Small intestine (tissue), 16 donors: ENCODE data around the gene PCMTD2. TPM values are rescaled to one million over a fixed set of nuclear protein-coding genes. Genes with fewer than 3 reads are reported as not detected.

Experiments
- DNase-seq, 2 donors: peaks; one replicate each; pipeline versions ENCODE4 v3.0.0 to v3.0.0-alpha.2; 2013
- FAIRE-seq: peaks from 2 replicates; lab custom pipeline; 2012; peaks lifted over from hg19 to GRCh38; lab: Jason Lieb, UNC
- H3K27ac ChIP-seq, 3 donors: one replicate each; pipeline ENCODE4 v1.5.1; 2013; ENCODE audit warnings: low read length in 2 of 3, mild to moderate bottlenecking in 2 of 3, control low read depth in 1 of 3, inconsistent platforms in 1 of 3, low read depth in 1 of 3, moderate library complexity in 1 of 3
- H3K27me3 ChIP-seq, 3 donors: one replicate each; pipeline ENCODE4 v1.6.1; 2013; ENCODE audit warnings: low read length in 3 of 3, inconsistent platforms in 1 of 3; ENCODE audit not compliant: control insufficient read depth in 3 of 3, insufficient read depth in 3 of 3
- H3K36me3 ChIP-seq, 3 donors: one replicate each; pipeline ENCODE4 v1.6.1; 2013; ENCODE audit warnings: low read length in 3 of 3, inconsistent platforms in 1 of 3, low read depth in 1 of 3, mild to moderate bottlenecking in 1 of 3, moderate library complexity in 1 of 3; ENCODE audit not compliant: control insufficient read depth in 3 of 3, insufficient read depth in 2 of 3
- H3K4me1 ChIP-seq, 3 donors: one replicate each; pipeline ENCODE4 v1.6.1; 2013; ENCODE audit warnings: low read length in 2 of 3, inconsistent platforms in 1 of 3, low read depth in 1 of 3, mild to moderate bottlenecking in 1 of 3, moderate library complexity in 1 of 3; ENCODE audit not compliant: control insufficient read depth in 3 of 3, insufficient read depth in 2 of 3
- H3K4me3 ChIP-seq, 3 donors: one replicate each; pipeline ENCODE4 v1.5.1; 2013; ENCODE audit warnings: low read length in 3 of 3, control low read depth in 1 of 3, inconsistent platforms in 1 of 3, low read depth in 1 of 3, mild to moderate bottlenecking in 1 of 3, moderate library complexity in 1 of 3
- H3K9me3 ChIP-seq, 2 donors: one replicate each; pipeline ENCODE4 v1.6.1; 2013; ENCODE audit warnings: low read depth in 1 of 2, low read length in 1 of 2; ENCODE audit not compliant: control insufficient read depth in 2 of 2, insufficient read depth in 1 of 2
- WGBS, 3 donors: extraction: QIAGEN DNeasy Blood & Tissue Kit; methylation state at CpG; one replicate each; pipeline ENCODE4 v1.1.7; 2013; 5-methylcytosine and 5-hydroxymethylcytosine counted together
- long read RNA-seq, 10 donors: transcript quantifications; one replicate each; lab custom pipeline, GENCODE V29; 2026
- polyA plus RNA-seq, 4 donors: library from polyadenylated mRNA; stranded (reverse) in 3 of 4; unstranded in 1 of 4; fragments of 200-250 nt in 3 of 4; fragments of 120-200 nt in 1 of 4; gene quantifications; one replicate each; pipeline versions ENCODE4 v1.2.1 to v1.2.3, GENCODE V29; 2013
- donor health status: healthy with polysubstance abuse.
- donor health status: control.
- donor health status: control.
- donor health status: Bipolar disorder and iron deficiency.
- donor health status: healthy.

PCMTD2 gene
- polyA plus RNA-seq, result 10 to 100 TPM; 15.7 to 80.0 (median 21.1) TPM
- long read RNA-seq, donor 1, transcript PCMTD2-203 (6 exons, 3,843 nt), result major isoform, 22 of 29 reads
- long read RNA-seq, donor 1, partial matches to known transcripts, result 7 of 29 reads
- long read RNA-seq, donor 1, other reads (novel, unspliced or antisense), result 0 of 29 reads
- long read RNA-seq, donor 2, partial matches to known transcripts, result 0 of 5 reads
- long read RNA-seq, donor 2, other reads (novel, unspliced or antisense), result 0 of 5 reads
- long read RNA-seq, donor 3, partial matches to known transcripts, result 0 of 5 reads
- long read RNA-seq, donor 3, other reads (novel, unspliced or antisense), result 0 of 5 reads
- long read RNA-seq, donor 4, result 0 reads
- long read RNA-seq, donor 5, partial matches to known transcripts, result 0 of 1 reads
- long read RNA-seq, donor 5, other reads (novel, unspliced or antisense), result 0 of 1 reads
- long read RNA-seq, donor 6, transcript PCMTD2-203 (6 exons, 3,843 nt), result major isoform, 7 of 48 reads
- long read RNA-seq, donor 6, partial matches to known transcripts, result 41 of 48 reads
- long read RNA-seq, donor 6, other reads (novel, unspliced or antisense), result 0 of 48 reads
- long read RNA-seq, donor 7, transcript PCMTD2-203 (6 exons, 3,843 nt), result major isoform, 12 of 13 reads
- long read RNA-seq, donor 7, partial matches to known transcripts, result 0 of 13 reads
- long read RNA-seq, donor 7, other reads (novel, unspliced or antisense), result 0 of 13 reads
- long read RNA-seq, donor 8, partial matches to known transcripts, result 0 of 1 reads
- long read RNA-seq, donor 8, other reads (novel, unspliced or antisense), result 0 of 1 reads
- long read RNA-seq, donor 9, partial matches to known transcripts, result 0 of 1 reads
- long read RNA-seq, donor 9, other reads (novel, unspliced or antisense), result 0 of 1 reads
- long read RNA-seq, donor 10, transcript PCMTD2-203 (6 exons, 3,843 nt), result major isoform, 18 of 27 reads
- long read RNA-seq, donor 10, partial matches to known transcripts, result 8 of 27 reads
- long read RNA-seq, donor 10, other reads (novel, unspliced or antisense), result 0 of 27 reads

- no peak for FAIRE-seq
- no peaks in the 10 kb centered on the region for H3K9me3 ChIP-seq
- H3K27ac ChIP-seq, result peak within 1 kb of the TSS; percentile 72 to 77 (median 74)
- peak within 1 kb of the TSS; percentile 66 to 97 (median 82) for H3K4me3 ChIP-seq
- H3K27me3 ChIP-seq, result no peaks in the 10 kb centered on the region
- WGBS, 3 donors, result 0 to 1% (median 0%) methylated on average over 52 to 96 of the region's 96 CpGs
- peak; percentile 86 to 95 for DNase-seq
- H3K4me1 ChIP-seq, result peaks cover 3 to 8% (median 7%) of the 10 kb centered on the region in 3 donors
- peaks cover 0 to 7% (median 0%) of the 10 kb centered on the region in 3 donors for H3K36me3 ChIP-seq
Observed at GRCh38 chr20:64255361-64256281, at the start of gene PCMTD2. Gene PCMTD2, plus strand, starts transcription at chr20:64255748. Its CDS starts 4,218 bp downstream, at chr20:64259966.

GRCh38 chr20:64206614-64207013 lies 48.9 kb upstream of the PCMTD2 start:
- FAIRE-seq (no peak), DNase-seq (peak; percentile 65 to 84)
- Histone ChIP-seq H3K9me3 (peaks cover 0 to 5% of the 10 kb centered on the region in 2 donors), H3K27ac (peak overlapping the region in 1 of 3 donors; percentile 63), H3K4me1 (peaks cover 0 to 12% (median 5%) of the 10 kb centered on the region in 3 donors), H3K36me3 (no peaks in the 10 kb centered on the region), H3K4me3 (no peak overlapping the region), H3K27me3 (no peaks in the 10 kb centered on the region)
- 22 to 62% (median 40%) methylated on average over 8 of the region's 8 CpGs for WGBS, 3 donors

GRCh38 chr20:64207641-64208590 lies 47.6 kb upstream of the PCMTD2 start:
- WGBS, 3 donors, result 89 to 91% (median 90%) methylated on average over 25 of the region's 25 CpGs
- no peak overlapping the region for H3K4me3 ChIP-seq
- no peaks in the 10 kb centered on the region for H3K27me3 ChIP-seq
- no peak overlapping the region for H3K27ac ChIP-seq
- peaks cover 0 to 12% (median 5%) of the 10 kb centered on the region in 3 donors for H3K4me1 ChIP-seq
- no peaks in the 10 kb centered on the region for H3K36me3 ChIP-seq
- FAIRE-seq, result no peak
- DNase-seq, result no peak
- H3K9me3 ChIP-seq, result no peaks in the 10 kb centered on the region

GRCh38 chr20:64209148-64209547 lies 46.4 kb upstream of the PCMTD2 start:
- Histone ChIP-seq H3K4me3 (no peak overlapping the region), H3K27me3 (no peaks in the 10 kb centered on the region), H3K9me3 (no peaks in the 10 kb centered on the region), H3K4me1 (peaks cover 0 to 12% (median 5%) of the 10 kb centered on the region in 3 donors), H3K36me3 (no peaks in the 10 kb centered on the region), H3K27ac (no peak overlapping the region)
- no peak for FAIRE-seq
- 74 to 85% (median 75%) methylated on average over 7 of the region's 7 CpGs for WGBS, 3 donors
- DNase-seq, result no peak

- Histone ChIP-seq H3K27ac (no peak overlapping the region), H3K27me3 (no peaks in the 10 kb centered on the region), H3K36me3 (no peaks in the 10 kb centered on the region), H3K4me3 (no peak overlapping the region), H3K4me1 (peaks cover 0 to 10% (median 5%) of the 10 kb centered on the region in 3 donors), H3K9me3 (no peaks in the 10 kb centered on the region)
- whole genome bisulfite sequencing, 3 donors, result 72 to 78% (median 76%) methylated on average over 15 of the region's 15 CpGs
- DNase-seq (no peak), FAIRE-seq (no peak)
Observed at GRCh38 chr20:64210656-64211369, 44.7 kb upstream of the PCMTD2 start.

GRCh38 chr20:64211874-64212658 lies 43.5 kb upstream of the PCMTD2 start:
- WGBS, 3 donors, result 64 to 72% (median 68%) methylated on average over 14 to 21 of the region's 21 CpGs
- FAIRE-seq, result no peak
- no peak for DNase-seq
- no peaks in the 10 kb centered on the region for H3K36me3 ChIP-seq
- no peaks in the 10 kb centered on the region for H3K9me3 ChIP-seq
- no peaks in the 10 kb centered on the region for H3K27me3 ChIP-seq
- H3K27ac ChIP-seq, result no peak overlapping the region
- no peaks in the 10 kb centered on the region for H3K4me1 ChIP-seq
- H3K4me3 ChIP-seq, result no peak overlapping the region
